Ishikawa (cell line): Measurements from ENCODE around the gene SNX24.

Experiments
- CEBPB ChIP-seq: IDR thresholded peaks from 2 replicates; pipeline ENCODE4 v1.6.1; 2012
- CREB1 ChIP-seq: IDR thresholded peaks from 2 replicates; pipeline ENCODE4 v1.6.1; 2012; ENCODE audit warnings: low read depth
- EGR1 ChIP-seq: IDR thresholded peaks from 2 replicates; pipeline ENCODE4 v1.6.1; 2012
- EP300 ChIP-seq: IDR thresholded peaks from 2 replicates; pipeline ENCODE4 v1.6.1; 2012; ENCODE audit warnings: borderline replicate concordance
- FOXM1 ChIP-seq: IDR thresholded peaks from 2 replicates; pipeline ENCODE4 v1.6.1; 2012; ENCODE audit warnings: low read depth, borderline replicate concordance
- NFIC ChIP-seq: IDR thresholded peaks from 2 replicates; pipeline ENCODE4 v1.6.1; 2012
- RAD21 ChIP-seq: IDR thresholded peaks from 2 replicates; pipeline ENCODE4 v1.6.1; 2012; ENCODE audit warnings: low read depth
- TAF1 ChIP-seq: IDR thresholded peaks from 2 replicates; pipeline ENCODE4 v1.6.1; 2012; ENCODE audit warnings: low read depth, mild to moderate bottlenecking
- TCF12 ChIP-seq: IDR thresholded peaks from 2 replicates; pipeline ENCODE4 v1.6.1; 2012; ENCODE audit warnings: low read depth
- TEAD4 ChIP-seq: IDR thresholded peaks from 2 replicates; pipeline ENCODE4 v1.6.1; 2012
- USF1 ChIP-seq: IDR thresholded peaks from 2 replicates; pipeline ENCODE4 v1.6.1; 2012
- YY1 ChIP-seq: IDR thresholded peaks from 2 replicates; pipeline ENCODE4 v1.6.1; 2012; ENCODE audit warnings: low read depth
- ZBTB7A ChIP-seq: IDR thresholded peaks from 2 replicates; pipeline ENCODE4 v1.6.1; 2012; ENCODE audit warnings: low read depth
- TF ChIP-seq, protein P1 (sequence below): IDR thresholded peaks from 2 replicates; pipeline ENCODE4 v1.6.1; 2012
- TF ChIP-seq, protein P2 (sequence below): IDR thresholded peaks from 2 replicates; pipeline ENCODE4 v1.6.1; 2012; ENCODE audit warnings: low read depth, mild to moderate bottlenecking

SNX24 gene

GRCh38 chr5:122971333-122971732, 125.9 kb downstream of the SNX24 start:
- TF ChIP-seq FOXM1 (no peak), TCF12 (no peak), TAF1 (no peak), CREB1 (no peak), ZBTB7A (no peak), EP300 (no peak), NFIC (no peak), EGR1 (no peak), RAD21 (no peak), CEBPB (no peak), TEAD4 (no peak), YY1 (no peak), USF1 (no peak)
- TF ChIP-seq, protein P1, sequence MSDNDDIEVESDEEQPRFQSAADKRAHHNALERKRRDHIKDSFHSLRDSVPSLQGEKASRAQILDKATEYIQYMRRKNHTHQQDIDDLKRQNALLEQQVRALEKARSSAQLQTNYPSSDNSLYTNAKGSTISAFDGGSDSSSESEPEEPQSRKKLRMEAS, result no peak
- TF ChIP-seq, protein P2, sequence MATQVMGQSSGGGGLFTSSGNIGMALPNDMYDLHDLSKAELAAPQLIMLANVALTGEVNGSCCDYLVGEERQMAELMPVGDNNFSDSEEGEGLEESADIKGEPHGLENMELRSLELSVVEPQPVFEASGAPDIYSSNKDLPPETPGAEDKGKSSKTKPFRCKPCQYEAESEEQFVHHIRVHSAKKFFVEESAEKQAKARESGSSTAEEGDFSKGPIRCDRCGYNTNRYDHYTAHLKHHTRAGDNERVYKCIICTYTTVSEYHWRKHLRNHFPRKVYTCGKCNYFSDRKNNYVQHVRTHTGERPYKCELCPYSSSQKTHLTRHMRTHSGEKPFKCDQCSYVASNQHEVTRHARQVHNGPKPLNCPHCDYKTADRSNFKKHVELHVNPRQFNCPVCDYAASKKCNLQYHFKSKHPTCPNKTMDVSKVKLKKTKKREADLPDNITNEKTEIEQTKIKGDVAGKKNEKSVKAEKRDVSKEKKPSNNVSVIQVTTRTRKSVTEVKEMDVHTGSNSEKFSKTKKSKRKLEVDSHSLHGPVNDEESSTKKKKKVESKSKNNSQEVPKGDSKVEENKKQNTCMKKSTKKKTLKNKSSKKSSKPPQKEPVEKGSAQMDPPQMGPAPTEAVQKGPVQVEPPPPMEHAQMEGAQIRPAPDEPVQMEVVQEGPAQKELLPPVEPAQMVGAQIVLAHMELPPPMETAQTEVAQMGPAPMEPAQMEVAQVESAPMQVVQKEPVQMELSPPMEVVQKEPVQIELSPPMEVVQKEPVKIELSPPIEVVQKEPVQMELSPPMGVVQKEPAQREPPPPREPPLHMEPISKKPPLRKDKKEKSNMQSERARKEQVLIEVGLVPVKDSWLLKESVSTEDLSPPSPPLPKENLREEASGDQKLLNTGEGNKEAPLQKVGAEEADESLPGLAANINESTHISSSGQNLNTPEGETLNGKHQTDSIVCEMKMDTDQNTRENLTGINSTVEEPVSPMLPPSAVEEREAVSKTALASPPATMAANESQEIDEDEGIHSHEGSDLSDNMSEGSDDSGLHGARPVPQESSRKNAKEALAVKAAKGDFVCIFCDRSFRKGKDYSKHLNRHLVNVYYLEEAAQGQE, result no peak

DNA sequence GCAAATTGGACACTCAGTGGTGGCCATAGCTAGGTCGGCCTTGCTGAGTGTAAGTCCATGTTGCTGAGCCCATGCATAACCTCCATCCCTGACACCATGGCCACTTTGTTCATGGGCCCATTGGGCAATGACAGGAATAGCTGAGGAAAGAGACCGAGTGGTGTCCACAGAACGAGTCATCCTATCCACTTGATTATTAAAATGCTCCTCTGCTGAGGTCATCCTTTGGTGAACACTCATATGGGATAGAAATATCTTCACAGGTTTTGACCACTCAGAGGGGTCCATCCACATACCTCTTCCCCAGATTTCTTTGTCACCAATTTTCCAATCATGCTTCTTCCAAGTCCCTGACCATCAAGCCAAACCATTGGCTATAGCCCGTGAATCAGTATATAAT, 127.5 kb downstream of the SNX24 start:
- TF ChIP-seq ZBTB7A (no peak), CREB1 (no peak), YY1 (no peak), RAD21 (no peak), NFIC (no peak), FOXM1 (no peak), USF1 (no peak), CEBPB (no peak)
- TF ChIP-seq, protein P2, result no peak

DNA sequence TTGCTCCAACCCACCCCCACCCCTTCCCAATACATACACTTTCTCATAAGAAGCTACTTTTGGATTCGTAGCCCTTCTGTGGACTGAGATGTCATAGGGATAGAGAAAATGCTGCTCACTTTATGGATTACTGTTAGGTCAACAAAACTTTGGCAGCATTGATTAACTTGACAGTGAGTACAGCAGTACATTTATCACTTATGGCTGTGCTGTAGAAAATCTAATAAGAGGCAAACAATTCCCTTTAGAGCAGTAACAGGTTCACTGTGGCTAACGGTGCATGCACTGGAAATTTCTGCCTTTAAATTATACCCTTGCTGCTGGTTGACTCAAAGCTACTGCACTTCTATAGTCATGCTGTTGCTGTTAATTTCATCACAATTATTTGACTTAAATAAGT, 131.9 kb downstream of the SNX24 start:
- TF ChIP-seq, protein P2, result no peak
- no peak for TF ChIP-seq FOXM1
- TF ChIP-seq EGR1, result no peak
- TF ChIP-seq EP300, result no peak
- no peak for TF ChIP-seq TEAD4
- TF ChIP-seq USF1, result no peak
- TF ChIP-seq TAF1, result no peak

- TF ChIP-seq TEAD4 (no peak), CEBPB (no peak), ZBTB7A (no peak), YY1 (no peak), TAF1 (no peak), EGR1 (no peak), RAD21 (no peak), USF1 (no peak), TCF12 (no peak), FOXM1 (no peak), EP300 (no peak), NFIC (no peak), CREB1 (no peak)
- TF ChIP-seq, protein P1, result no peak
- TF ChIP-seq, protein P2, result no peak
Observed at GRCh38 chr5:122978068-122978467, 132.7 kb downstream of the SNX24 start.
